Globus pallidus (tissue), 1 donor: ENCODE results near the gene PAFAH1B1.
"Not testable (repeated sequence)": the region's sequence is repeated elsewhere in the genome, so short reads cannot be mapped to it uniquely, and the experiment has no call there.

ENCODE experiments used
- DNase-seq: peaks from one replicate; pipeline ENCODE4 v3.0.0-alpha.2; 2015; ENCODE audit warnings: low spot score

PAFAH1B1 gene

GRCh38 chr17:2690165-2691068 lies 97.0 kb downstream of the PAFAH1B1 start:
- no peak for DNase-seq

- no peak for DNase-seq
Observed at GRCh38 chr17:2691069-2691871, 97.8 kb downstream of the PAFAH1B1 start.

GRCh38 chr17:2691965-2692780 lies 98.7 kb downstream of the PAFAH1B1 start:
- DNase-seq, result no peak

- no peak for DNase-seq
Observed at GRCh38 chr17:2692781-2693135, 99.3 kb downstream of the PAFAH1B1 start.

- no peak for DNase-seq
Observed at GRCh38 chr17:2693561-2694380, 100.3 kb downstream of the PAFAH1B1 start.

- DNase-seq, result no peak
Observed at GRCh38 chr17:2694381-2695242, 101.2 kb downstream of the PAFAH1B1 start.

GRCh38 chr17:2695243-2695960 lies 101.9 kb downstream of the PAFAH1B1 start:
- DNase-seq, result no peak

- DNase-seq, result no peak
Observed at GRCh38 chr17:2695961-2696760, 102.7 kb downstream of the PAFAH1B1 start.

- DNase-seq, result no peak
Observed at GRCh38 chr17:2697611-2698162, 104.2 kb downstream of the PAFAH1B1 start.

GRCh38 chr17:2699216-2699805 lies 105.9 kb downstream of the PAFAH1B1 start:
- not testable (repeated sequence) for DNase-seq

- no peak for DNase-seq
Observed at GRCh38 chr17:2700030-2700490, 106.6 kb downstream of the PAFAH1B1 start.

- no peak for DNase-seq
Observed at GRCh38 chr17:2700491-2701141, 107.2 kb downstream of the PAFAH1B1 start.

- DNase-seq, result no peak
Observed at GRCh38 chr17:2701161-2701995, 107.9 kb downstream of the PAFAH1B1 start.

GRCh38 chr17:2701996-2702741 lies 108.7 kb downstream of the PAFAH1B1 start:
- no peak for DNase-seq

- DNase-seq, result no peak
Observed at GRCh38 chr17:2703181-2703580, 109.7 kb downstream of the PAFAH1B1 start.

GRCh38 chr17:2703606-2704005 lies 110.2 kb downstream of the PAFAH1B1 start:
- DNase-seq, result no peak
